PFSK-1 (cell line): ENCODE measurements around the gene ORM1.

Experiments
- POLR2AphosphoS5 ChIP-seq: IDR thresholded peaks from 2 replicates; pipeline ENCODE4 v1.6.1; 2012; ENCODE audit warnings: low read depth, mild to moderate bottlenecking, control low read depth, low read length, moderate library complexity
- TAF1 ChIP-seq: IDR thresholded peaks from 2 replicates; pipeline ENCODE4 v1.6.1; 2012; ENCODE audit warnings: low read length, control low read depth, borderline replicate concordance; ENCODE audit not compliant: insufficient read depth
- TF ChIP-seq, protein P1 (sequence below), 2 experiments: IDR thresholded peaks; 2 replicates each; pipeline versions ENCODE4 v1.6.1 to v1.8.0; 2011 to 2012; ENCODE audit warnings: low read depth in 2 of 2, low read length in 2 of 2, control low read depth in 1 of 2, inconsistent platforms in 1 of 2, mild to moderate bottlenecking in 1 of 2, moderate library complexity in 1 of 2; ENCODE audit not compliant: insufficient read depth in 1 of 2

DNA sequence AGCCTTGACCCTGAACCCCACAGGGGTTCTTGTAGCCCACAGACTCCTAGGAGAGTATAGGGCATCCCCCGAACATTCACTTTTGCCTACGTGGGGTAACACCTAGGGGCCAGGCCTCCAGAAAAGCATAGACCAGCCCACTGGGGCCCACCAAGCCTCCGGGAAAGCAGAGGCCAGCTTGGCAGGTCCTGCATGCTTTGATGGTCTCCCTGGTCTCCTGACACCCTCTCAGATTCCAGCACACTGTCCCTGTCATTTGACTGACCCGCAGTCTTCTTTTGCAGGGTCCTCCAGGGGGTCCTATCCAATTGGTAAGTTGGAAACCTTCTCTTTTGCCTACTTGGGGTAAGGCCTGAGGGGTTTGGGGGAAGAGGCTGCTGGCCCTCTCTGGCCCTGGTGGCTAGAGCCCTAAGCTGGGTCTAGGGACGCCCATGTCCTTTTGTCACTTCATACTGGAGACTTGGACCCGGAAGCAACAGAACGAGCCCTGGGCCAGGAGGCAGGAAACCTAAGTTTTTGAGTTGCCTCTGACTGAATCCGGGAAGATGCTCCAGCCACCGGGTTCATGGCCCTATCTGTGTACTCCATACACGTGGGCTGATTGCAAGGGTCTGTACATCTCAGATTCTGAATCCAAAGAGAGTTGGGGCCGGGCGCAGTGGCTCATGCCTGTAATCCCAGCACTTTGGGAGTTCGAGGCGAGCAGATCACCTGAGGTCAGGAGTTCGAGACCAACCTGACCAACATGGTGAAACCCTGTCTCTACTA lies 20.9 kb upstream of the ORM1 start:
- TF ChIP-seq, protein P1, sequence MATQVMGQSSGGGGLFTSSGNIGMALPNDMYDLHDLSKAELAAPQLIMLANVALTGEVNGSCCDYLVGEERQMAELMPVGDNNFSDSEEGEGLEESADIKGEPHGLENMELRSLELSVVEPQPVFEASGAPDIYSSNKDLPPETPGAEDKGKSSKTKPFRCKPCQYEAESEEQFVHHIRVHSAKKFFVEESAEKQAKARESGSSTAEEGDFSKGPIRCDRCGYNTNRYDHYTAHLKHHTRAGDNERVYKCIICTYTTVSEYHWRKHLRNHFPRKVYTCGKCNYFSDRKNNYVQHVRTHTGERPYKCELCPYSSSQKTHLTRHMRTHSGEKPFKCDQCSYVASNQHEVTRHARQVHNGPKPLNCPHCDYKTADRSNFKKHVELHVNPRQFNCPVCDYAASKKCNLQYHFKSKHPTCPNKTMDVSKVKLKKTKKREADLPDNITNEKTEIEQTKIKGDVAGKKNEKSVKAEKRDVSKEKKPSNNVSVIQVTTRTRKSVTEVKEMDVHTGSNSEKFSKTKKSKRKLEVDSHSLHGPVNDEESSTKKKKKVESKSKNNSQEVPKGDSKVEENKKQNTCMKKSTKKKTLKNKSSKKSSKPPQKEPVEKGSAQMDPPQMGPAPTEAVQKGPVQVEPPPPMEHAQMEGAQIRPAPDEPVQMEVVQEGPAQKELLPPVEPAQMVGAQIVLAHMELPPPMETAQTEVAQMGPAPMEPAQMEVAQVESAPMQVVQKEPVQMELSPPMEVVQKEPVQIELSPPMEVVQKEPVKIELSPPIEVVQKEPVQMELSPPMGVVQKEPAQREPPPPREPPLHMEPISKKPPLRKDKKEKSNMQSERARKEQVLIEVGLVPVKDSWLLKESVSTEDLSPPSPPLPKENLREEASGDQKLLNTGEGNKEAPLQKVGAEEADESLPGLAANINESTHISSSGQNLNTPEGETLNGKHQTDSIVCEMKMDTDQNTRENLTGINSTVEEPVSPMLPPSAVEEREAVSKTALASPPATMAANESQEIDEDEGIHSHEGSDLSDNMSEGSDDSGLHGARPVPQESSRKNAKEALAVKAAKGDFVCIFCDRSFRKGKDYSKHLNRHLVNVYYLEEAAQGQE (IDR thresholded peaks at IDR 0.05; ENCODE audit: insufficient read depth in 1 of 2, low read depth in 2 of 2, low read length in 2 of 2): no peak
- TF ChIP-seq TAF1: no peak
- no peak for TF ChIP-seq POLR2AphosphoS5
